WI38 (cell line): ENCODE measurements around the gene KCNH6.

Experiments used
- H3K4me3 ChIP-seq: 2 replicates; pipeline ENCODE4 v1.5.1; 2011; ENCODE audit warnings: low read depth, mild to moderate bottlenecking, control low read depth, low read length
- TF ChIP-seq, protein P1 (sequence below): IDR thresholded peaks from 2 replicates; pipeline ENCODE4 v1.5.1; 2012; ENCODE audit warnings: low read depth, mild to moderate bottlenecking, control low read depth, low read length

KCNH6 gene

DNA sequence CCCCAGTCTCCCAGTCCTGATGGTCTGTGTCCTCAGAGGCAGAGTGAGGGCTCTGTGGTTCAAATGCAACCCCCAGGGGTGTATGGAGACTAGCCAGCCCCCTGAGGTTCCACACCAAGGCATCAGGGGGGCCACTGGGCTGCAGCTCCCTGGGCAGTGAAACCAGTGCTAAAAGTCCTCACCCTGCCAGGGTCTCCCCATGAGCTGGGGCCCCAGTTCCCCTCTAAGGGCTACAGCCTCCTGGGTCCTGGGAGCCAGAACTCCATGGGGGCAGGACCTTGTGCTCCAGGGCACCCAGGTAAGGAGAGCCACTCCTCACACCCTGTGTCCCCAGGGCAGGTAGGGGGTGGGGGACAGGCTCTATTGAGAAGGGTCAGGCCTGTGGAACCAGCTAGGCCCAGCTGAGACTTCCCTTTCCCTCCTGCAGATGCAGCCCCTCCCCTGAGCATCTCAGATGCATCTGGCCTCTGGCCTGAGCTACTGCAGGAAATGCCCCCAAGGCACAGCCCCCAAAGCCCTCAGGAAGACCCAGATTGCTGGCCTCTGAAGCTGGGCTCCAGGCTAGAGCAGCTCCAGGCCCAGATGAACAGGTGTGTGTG lies 20.8 kb downstream of the KCNH6 start:
- TF ChIP-seq, protein P1, sequence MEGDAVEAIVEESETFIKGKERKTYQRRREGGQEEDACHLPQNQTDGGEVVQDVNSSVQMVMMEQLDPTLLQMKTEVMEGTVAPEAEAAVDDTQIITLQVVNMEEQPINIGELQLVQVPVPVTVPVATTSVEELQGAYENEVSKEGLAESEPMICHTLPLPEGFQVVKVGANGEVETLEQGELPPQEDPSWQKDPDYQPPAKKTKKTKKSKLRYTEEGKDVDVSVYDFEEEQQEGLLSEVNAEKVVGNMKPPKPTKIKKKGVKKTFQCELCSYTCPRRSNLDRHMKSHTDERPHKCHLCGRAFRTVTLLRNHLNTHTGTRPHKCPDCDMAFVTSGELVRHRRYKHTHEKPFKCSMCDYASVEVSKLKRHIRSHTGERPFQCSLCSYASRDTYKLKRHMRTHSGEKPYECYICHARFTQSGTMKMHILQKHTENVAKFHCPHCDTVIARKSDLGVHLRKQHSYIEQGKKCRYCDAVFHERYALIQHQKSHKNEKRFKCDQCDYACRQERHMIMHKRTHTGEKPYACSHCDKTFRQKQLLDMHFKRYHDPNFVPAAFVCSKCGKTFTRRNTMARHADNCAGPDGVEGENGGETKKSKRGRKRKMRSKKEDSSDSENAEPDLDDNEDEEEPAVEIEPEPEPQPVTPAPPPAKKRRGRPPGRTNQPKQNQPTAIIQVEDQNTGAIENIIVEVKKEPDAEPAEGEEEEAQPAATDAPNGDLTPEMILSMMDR: no peak
- no peak overlapping the region for H3K4me3 ChIP-seq

DNA sequence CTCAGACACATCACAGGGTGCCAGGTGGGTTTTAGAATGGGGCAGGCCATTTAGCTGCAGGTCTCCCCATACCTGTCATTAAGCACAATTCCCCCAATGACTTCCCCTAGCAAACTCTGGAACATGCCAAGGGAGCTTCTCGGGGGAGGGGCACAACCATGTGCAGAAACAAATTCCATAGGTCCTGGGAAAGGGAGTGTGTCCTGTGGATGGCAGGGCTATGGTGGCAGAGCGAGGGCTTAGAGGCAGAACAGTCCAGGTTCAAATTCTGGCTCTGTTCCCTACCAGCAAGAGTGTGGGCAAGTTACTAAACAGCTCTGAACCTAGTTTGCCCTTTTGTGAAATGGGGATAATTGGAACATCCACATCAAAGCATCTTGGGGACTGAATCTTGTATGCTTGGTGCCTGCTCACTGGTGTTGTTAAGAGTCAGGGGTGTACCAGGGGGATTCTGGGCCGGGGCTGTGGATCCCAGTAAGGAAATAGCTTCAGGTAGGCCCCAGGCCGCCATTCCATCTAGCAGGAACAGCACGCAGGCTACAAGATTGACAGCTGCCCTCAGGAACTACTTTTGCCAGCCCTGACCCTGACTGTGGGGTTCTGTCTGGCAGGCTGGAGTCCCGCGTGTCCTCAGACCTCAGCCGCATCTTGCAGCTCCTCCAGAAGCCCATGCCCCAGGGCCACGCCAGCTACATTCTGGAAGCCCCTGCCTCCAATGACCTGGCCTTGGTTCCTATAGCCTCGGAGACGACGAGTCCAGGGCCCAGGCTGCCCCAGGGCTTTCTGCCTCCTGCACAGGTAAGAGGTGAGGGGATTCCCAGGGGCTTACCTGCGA lies 21.5 kb downstream of the KCNH6 start:
- TF ChIP-seq, protein P1: no peak
- no peak overlapping the region for H3K4me3 ChIP-seq

DNA sequence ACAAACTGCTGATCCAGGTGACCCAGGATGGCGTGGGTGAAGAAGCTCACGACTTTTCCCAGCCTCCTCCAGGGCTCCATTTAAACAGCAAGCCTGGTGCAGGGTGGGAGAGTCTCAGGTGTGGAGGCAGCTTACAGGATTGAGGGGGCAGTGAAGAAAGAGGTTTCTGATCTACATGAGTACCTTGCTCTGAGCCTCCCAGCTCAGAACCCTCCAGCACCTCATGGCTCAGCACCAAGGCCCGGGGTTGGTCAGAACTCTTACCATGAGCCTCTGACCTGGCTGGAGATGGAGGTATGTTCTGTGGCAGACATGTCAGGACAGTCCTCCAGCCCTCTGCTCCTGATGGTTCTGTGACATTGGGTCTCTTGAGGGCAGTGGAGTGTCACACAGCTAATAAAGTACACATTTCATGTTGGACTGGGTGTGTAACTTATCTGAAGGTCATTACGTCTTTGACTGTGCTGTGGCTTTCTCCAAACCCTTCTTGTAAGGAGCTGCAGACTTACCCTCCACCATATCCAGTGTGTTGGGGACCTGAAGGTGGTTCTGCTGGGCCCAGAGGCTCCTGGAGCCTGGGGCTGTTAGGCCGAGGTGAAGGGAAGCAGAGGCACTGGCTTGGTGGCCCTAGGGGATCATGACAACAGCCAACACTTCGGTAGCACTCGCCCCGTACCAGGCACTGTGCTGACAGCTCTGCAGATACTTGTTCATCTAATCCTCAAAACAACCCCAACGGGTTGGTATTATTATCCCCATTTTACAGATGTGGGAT lies 23.3 kb downstream of the KCNH6 start:
- TF ChIP-seq, protein P1: no peak
- no peak overlapping the region for H3K4me3 ChIP-seq

DNA sequence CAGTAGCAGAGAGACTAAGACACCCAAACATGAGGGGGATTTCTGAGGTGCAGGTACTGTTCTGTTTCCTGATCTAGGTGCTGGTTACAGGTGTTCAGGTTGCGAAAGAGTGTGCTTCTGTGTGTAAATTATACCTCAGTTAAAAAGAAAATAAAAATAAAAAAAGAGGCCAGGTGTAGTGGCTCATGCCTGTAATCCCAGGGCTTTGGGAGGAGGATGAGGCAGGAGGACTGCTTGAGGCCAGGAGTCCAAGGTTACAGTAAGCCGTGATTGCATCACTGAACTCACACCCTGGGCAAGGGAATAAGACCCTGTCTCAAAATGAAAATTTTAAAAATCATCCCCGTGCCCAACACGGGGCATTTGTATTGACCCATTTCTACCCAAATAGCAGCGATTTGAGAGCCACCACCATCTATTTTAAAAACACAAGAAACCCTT lies 23.9 kb downstream of the KCNH6 start:
- no peak overlapping the region for H3K4me3 ChIP-seq
- TF ChIP-seq, protein P1: no peak

DNA sequence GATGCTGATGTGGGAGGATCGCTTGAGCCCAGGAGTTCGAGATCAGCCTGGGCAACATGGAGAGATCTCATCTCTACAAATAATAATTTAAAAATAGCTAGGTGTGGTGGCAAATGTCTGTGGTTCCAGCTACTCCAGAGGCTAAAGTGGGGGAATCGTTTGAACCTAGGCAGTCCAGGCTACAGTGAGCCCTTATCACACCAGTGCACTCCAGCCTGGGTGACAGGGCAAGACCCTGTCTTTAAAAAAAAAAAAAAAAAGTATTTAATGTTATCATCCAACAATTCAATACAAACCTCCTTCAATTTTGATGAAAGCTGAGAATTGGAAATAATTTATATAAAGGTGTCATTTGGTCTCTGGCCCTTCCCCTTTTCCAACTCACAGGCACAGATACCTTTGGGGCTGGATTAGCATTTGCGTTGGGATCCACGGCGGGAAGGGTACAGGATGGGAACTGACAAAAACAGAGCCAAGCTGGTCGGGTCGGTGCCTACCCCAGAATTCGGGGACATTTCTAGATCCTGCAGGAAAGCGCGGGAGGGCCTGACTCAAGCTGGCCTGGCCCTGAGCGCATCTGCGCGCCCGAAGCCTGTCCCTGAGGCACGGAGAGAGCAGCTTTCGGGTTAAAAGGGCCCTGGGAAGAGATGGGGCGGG lies 26.3 kb downstream of the KCNH6 start:
- peak overlapping the region; percentile 68 for H3K4me3 ChIP-seq
- TF ChIP-seq, protein P1: no peak

DNA sequence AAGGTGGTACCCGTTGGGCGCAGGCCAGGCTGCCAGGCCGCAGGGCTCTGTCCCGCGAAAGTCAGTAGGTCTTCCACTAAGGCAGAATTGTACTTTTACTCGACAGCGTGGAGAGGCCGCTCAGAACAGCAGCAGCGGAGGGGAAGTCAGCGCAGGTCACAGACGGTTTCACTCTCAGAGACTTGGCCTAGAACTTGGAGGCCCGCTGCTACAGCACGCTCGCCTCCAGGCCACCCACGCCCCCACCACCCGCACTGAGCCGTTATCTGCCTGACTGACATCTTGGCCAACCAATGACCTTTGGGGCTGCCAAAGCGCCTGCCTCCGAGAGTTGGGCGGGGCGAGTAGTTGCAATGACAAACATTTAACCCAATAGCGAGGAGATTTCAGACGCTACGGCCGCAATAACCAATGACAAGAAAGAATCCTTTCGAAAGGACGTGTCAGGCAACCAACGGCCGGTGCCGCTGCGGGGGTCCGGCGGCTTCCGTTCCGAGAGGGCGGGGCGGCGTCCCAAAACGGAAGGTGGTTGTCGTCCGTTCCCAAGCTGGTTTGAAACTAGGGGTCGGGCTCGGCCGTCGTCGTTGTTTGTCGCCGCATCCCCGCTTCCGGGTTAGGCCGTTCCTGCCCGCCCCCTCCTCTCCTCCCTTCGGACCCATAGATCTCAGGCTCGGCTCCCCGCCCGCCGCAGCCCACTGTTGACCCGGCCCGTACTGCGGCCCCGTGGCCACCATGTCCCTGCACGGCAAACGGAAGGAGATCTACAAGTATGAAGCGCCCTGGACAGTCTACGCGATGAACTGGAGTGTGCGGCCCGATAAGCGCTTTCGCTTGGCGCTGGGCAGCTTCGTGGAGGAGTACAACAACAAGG lies 27.0 kb downstream of the KCNH6 start, which contains the start of gene DCAF7:
TSS of gene DCAF7 (plus strand) at position 532 of the 871 bp plus-strand sequence. CDS start at position 733, 201 bp downstream.
- TF ChIP-seq, protein P1: no peak
- peak within 1 kb of the TSS; percentile 82 for H3K4me3 ChIP-seq
